ENCODE data around the gene SV2B.

The SV2B gene

DNA sequence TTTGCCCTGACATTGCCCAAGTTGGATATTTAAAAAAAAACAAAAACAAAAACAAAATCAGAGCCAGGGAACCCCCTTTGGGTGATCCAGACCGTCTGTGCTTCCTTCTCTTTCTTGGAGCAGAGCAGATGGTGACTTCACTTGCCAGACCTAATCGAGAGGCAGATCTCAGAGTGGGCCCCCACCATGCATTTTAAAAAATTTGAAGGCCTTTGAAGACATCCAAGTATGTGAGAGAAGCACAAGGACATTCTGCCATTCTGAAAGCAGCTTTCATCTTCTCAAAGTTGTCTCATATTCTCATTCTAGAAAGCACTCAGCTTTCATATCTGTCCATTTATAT lies 93.3 kb downstream of the SV2B start:
- no peak for DNase-seq (ENCODE audit: low spot score)

DNA sequence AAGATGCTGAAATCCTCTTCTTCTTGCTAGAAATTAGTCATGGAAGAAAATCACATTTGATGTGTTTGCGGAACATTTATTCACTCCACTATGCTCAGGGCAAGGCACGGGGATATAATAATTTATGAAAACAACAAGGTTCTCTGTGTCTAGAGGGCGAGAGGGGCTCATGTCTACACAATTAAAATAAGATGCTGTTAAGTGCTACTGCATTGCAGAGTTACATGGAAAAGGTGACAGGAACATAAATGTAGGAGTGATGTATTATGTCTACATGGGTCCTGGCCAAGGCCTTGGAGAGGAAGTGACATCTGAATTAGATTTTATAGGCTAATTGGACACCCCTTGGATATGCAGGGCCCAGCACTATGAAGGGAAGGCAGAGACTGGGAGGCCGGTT lies 96.1 kb downstream of the SV2B start:
- DNase-seq (ENCODE audit: low spot score), result no peak

DNA sequence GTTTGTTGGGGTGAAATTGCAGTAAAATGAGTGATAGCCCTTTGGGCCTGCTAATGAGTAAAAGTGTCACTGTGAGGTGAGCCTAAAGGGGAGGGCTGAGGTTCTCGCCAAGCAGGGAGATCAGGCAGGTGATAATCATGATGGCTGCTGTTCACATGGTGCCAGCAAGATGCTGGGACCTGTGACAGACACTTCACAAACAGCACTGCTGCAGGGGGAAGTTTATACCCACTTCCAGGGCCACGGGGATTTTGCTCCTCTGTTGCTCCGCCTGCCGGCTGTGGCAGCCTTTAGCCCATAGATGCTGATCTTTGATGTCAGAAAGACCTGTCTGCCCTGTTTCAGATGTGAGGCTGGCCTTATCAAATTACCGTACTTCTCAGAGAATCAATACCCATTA lies 96.7 kb downstream of the SV2B start:
- DNase-seq (ENCODE audit: low spot score), result no peak

DNA sequence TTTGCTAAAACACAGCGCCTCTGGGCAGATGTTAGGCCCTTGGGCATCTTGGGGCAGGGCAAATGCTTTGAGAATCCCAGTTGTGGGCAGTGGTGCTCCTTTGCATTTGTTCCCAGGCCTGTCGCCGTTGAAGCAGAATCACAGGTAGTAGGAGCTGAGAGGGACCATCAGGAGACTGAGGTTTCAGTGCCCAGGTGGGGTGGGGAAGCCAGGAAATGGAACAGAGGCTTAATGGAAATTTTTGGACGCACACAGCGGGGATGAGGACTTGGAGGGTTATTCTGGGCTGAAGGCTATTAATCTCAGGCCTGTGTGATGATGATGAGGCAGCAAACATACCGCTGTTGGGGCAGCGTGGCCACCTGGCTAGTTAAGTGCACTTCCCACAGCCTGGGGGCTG lies 99.5 kb downstream of the SV2B start:
- no peak for DNase-seq (ENCODE audit: low spot score)

DNA sequence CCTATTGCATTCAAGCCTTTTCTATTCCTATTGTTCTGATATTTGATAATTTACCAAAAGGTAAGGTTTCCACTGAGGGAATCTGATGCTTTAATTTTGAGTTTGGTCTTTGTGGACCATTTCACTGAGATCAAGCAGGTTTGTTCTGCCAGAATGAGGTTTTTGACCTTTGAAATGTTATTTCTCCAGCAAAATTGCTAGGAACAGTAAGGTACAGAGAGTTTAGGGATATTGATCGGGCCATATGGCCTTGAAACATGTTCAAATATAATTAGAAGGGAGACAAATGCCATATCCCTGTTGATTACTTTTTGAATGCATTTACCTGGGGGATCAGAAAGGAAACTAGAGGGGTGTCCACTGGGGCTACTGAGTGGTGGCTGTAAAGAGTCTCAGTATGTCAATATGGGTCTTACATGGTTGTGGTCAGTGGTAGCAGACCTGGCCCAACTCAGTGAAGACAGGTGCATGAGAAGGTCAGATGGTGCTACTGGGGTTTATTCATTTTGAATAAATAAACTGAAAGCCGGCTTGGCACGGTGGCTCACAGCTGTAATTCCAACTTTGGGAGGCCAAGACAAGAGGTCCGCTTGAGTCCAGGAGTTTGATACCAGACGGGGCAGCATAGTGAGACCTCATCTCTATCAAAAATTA lies 100.2 kb downstream of the SV2B start:
- DNase-seq (ENCODE audit: low spot score), result no peak

DNA sequence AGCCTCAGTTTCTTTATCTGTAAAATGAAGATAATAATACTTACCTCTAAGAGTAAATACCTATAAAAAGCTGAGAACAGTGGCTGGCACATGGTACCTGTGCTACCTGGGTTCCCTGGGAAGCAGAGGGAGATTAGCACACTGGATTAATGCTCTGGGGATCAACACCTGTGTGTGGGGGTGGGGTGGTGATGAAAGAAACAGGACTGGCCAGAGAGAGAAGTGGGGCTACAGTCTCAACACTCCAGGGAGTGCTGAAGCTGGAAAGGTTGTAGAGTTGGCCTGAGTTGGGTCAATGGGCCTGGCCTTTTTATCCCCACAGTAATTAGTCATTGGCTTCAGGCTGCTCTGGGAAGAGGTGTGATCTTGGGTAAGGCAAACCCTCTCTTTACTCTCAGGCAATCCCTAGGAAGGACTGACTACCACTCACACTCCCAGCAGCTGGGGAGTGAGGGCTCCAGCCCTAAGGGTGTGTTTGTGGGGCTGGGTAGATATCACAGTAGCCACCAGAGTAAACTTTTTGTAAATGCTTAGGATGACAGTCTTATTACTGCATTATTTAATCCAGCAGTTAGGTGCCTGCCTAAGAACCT lies 102.5 kb downstream of the SV2B start:
- no peak for DNase-seq (ENCODE audit: low spot score)

DNA sequence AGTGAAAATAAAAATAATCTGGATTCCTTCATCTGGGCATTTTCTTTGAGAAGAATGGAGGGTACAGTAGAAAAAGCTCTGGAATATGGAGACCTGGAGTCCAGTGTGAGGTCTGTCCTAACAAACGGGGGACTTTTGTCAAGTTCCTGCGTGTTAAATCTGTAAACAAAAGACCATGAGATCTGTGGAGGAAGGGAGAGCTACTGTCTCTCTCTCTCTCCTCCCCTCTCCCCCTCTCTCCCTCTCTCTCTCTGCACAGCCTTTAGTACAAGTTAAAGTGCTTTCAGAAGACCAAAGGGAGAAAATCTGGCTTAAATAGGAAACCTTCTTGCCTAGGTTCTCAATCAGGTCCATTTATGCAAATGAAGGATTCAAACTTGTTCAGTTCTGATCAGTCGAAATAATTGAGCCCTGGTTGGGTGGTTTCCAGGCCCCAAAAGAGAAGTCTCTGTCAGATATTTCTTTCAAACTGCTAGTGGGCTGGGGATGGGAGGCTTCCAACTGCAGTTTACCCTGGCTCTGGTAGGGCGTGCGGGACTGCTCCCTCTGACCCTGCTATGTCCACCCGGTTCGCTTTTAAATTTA lies 103.7 kb downstream of the SV2B start:
- no peak for DNase-seq (ENCODE audit: low spot score)

DNA sequence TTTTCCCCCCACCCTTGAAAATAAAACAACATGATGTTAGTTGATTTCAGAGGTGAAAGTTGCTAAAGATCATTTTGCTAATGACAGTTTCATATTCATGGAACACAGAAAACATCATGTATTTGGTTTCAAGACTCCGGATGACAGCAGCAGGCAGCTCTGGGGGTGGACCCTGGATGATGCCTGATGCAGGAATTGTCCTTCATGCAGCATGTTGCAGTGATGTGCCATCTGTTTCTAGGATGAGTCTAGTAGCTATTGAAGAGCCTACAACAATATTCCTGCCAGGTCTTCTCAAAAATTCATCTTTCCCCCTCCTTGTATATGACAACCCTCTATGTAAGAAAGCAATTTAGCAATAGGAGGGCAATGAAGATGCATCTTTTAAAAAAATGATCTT lies 108.3 kb downstream of the SV2B start:
- DNase-seq (ENCODE audit: low spot score), result no peak

DNA sequence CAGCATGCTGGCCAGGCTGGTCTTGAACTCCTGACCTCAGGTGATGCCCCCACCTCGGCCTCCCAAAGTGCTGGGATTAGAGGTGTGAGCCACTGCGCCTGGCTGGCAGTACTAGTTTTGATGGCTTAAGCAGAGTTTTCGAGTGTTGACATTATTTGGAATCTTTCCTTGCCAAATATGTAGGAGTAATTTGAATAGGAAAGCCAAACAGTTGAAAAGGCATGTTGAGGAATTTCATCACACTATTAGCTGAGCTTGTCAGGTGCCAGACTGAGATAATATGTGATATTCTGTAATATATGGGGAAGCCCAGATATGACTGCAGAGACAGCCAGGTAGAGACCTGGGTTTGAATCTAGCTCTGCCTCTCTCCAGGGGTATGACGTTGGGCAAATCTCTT lies 109.3 kb downstream of the SV2B start:
- DNase-seq (ENCODE audit: low spot score), result no peak

DNA sequence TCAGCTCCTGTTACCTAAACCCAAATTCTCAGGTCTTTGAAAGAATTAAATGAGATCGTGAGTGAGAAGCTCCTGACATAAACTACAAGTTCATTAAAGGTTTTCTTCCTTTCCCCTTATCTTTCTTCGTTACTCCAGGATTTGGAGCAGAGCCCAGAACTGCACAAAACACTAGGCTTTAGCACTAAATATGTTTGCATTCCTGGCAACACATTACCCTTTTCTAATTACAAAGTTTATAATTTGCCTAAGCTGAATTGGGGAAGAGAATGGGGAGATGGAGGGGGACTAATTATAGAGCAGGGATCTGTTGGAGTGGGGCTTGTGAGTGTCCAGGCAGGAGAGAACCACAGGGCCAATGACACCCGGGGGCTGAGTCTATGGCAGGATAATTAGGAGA lies 109.7 kb downstream of the SV2B start:
- DNase-seq (ENCODE audit: low spot score), result no peak

DNA sequence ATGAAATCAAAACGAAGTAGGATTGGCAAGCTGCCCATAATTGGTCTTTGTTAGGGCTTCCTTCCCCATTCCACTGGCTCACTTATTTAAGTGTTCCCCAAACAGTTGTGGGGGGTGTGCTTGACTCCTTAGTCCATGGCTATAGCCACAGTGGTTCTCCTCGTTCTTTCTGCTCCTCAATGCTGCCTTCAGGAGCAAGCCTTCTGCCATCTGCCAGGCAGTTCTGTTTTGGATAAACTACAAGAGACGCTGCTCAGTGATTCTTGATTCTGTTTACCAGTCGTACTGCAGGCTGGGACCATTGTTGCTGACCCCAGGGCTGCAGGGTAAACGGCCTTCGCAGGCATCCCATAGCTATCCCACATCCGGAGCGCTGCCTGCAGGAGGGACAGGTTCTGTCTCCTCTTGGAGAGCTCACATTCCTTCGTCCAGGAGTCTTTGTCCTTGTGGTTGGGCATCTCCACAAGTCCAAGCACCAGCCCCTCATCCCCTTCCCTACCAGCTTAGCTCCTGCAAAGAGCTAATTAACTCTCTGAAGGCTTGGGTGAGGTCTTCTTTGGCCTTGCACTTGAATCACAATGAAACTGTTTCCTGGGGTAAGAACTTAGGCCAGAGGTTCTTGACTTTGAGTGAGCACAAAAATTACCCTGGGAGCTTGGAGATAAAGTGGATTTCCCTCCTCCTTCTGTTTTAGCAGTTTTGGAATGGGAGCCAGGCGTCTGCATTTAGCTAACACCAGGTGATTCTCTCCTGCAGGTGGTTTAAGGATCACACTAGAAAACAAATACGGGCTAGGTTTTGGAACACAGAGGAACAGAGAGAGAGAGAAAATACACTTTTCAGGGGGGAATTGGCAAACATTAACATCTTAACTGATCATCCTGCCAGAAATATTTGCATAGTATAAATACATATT lies 114.9 kb downstream of the SV2B start:
- DNase-seq (ENCODE audit: low spot score), result no peak

DNA sequence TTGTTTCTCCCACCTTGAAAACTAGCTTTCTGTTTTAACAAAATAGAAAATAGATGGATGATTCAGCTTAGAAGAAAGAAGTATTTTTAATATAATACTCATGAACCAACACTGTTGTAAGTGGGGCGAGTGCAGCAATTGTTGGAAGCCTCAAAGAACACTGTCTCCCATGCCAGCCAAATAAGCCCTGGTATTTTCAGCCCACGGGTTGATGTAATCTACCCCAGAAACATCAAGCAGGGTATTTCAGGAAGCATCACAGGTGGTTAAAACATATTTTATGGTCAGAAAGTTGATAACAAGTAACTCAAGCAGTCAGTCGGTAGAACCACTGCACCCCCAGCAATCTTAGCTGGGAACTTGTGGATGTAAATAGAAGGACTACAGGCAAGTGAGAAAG lies 115.9 kb downstream of the SV2B start:
- no peak for DNase-seq (ENCODE audit: low spot score)

DNA sequence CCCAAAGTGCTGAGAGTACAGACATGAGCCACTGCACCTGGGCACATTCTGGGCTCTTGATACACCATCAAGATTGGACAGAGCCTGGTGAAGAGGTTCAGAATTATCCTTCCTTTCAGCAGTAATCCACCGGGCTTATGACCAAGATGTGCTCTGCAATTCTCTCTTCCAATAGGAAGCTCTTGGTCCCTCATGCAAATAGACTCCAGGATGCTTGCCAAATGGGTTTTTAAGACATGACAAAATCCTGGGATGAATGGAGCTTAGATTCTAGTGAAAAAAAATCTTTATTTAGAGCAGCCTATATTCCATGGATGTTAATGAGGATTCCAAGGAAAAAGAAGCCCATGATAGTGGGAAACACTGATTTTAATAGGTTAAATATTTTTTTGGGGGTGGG lies 119.1 kb downstream of the SV2B start:
- DNase-seq (ENCODE audit: low spot score), result no peak

DNA sequence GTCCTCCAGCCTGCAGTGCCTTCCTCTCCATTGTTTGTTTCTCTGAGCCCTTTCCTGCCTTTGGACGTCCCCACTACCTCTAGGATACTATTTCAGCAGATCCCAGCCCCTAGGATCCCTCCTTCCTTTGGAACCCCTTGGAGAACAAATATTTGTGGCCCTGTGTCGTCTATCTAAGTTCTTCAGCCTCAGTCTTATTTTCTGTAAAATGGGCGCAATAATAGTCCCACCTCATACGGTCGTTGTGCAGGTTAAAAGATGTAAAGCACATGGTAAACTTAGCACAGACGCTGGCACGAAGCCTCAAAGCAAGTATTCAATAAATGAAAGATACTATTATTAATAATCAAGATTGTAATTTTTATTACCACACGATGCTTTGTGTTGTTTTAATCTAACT lies 122.0 kb downstream of the SV2B start:
- no peak for DNase-seq (ENCODE audit: low spot score)

DNA sequence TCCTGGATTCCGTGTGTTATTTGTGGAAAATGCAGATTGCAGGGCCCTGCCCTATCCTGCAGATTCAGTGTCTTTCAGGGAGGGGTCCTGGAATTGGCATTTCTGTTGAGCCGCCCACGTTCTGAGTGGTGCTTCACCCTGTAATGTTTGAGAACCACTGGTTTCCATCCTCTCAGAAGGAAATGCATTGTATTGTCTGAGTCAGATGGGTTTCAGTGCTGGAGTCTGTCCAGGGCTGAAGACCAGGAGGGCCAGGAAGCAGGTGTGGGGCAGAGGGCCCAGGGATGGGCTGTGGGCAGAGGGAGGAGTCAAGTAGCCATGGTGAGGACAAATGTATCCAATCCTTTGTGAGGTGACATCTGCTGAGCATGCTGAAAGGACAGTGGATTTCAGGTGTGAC lies 123.8 kb downstream of the SV2B start:
- DNase-seq (ENCODE audit: low spot score), result no peak

DNA sequence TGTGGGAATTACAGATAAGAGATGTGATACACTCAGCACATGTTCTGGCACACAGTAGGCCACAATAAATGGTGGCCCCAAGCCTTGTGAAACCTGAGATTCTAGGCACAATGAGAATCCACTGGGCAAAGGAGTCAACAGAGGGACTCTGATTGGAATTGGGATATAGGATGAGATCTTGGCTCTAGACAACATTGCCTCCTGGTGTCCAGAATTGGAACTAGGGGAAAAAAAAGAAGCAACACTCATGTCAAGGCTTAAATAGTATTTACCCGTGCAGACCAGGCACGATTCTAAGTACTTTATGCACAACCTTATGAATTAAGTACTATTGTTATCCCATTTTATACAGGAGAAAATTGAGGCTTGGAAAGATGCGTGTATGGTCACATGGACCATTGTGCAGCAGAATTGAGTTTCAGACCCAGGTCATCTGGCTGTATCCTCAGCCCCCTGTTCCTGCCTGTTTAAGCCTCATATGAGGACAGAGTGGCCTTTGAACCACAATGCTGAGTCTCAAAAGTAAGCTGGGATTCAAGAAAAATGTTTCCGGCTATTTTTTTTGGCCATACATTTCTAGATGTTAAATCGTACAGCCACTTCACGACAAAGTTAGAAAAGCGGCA lies 124.8 kb downstream of the SV2B start:
- no peak for DNase-seq (ENCODE audit: low spot score)

DNA sequence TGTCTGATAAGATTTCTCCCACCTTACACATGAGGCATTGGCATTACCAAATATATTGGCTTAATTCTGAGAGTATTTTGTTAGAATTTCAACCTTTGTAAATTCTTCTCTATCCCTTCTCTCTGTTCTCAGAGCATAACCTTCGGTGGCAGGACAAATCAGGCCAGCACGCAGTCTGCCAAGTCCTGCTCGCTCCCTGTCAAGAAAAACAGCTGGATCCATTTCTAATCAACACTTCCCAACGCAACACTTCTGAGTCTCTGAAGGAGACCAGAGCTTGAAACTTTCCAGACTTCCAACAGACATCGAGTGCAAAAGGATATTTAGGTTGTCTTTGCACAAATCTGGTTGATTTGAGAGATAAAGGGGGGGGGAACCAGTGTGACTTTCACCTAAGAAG lies 125.7 kb downstream of the SV2B start:
- DNase-seq (ENCODE audit: low spot score), result no peak

DNA sequence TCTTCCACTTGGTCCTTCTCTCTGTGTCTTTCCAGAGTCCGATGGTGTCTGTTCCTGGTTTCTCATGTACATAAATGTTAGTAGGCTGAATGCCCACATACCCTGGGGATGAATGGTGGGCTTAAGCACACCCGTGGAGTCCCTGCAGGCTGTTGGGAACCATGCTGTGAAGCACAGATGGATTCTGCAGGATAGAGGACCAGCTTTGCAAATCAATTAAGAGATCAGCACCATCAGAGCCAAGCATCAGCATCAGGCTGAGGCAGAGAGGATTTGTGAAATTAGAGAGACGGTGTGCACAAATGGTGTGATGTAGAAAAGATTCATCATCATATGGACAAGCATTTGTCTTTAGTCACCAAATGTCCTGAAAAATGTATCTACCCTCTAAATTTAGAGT lies 127.1 kb downstream of the SV2B start:
- no peak for DNase-seq (ENCODE audit: low spot score)

DNA sequence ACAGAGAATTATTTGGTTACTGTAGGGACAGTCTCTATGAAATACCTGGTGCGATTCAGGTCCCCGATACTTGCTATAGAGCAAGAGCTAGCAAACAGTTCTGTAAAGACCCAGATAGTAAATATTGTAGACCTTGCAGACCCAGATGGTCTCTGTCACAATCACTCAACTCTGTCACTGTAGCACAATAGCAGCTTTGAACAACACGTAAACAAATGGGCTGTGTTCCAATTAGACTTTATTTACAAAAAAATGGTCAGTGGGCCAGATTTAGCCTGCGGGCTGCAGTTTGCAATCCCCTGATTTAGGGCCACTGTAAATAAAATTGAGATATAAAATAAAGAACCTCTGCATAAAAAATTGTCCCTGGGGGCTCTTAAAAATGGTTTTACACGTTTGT lies 127.7 kb downstream of the SV2B start:
- no peak for DNase-seq (ENCODE audit: low spot score)

DNA sequence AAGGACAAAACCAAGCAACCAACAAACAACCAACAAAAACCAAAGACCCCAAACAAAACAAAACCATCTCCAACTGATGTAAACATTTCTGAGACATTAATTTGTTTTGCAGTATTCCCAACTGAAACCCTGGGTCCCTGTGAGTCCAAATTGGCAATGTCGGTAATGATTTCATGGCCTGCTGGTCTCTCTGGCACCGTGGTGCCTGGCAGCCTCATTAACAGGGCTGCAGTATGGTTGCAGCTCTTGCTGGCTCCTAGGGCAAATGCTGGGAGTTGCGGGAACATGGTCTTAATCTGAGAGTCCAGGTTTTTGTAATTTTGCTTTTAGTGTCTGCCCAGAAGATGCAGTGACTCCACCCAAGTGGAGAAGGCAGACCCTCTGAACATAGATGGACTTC lies 128.3 kb downstream of the SV2B start:
- DNase-seq (ENCODE audit: low spot score), result no peak

DNA sequence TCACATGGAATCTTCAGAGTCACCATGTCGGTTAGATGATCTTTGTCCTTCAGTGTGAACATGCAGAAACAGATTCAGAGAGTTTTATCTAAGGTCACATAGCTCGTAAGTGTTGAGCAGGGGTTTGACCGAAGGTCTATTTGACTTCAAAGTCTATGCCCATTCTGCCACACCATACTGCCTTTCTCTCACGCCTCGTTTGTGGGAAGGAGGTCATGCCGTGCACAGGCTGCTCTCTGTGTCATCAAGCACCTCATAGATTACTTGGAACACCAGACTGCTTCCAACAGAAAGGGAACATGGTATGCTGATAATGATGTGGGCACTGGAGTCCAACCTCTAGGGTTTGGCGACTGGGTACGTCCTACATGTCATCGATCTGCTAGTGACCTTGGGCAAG lies 128.8 kb downstream of the SV2B start:
- no peak for DNase-seq (ENCODE audit: low spot score)

DNA sequence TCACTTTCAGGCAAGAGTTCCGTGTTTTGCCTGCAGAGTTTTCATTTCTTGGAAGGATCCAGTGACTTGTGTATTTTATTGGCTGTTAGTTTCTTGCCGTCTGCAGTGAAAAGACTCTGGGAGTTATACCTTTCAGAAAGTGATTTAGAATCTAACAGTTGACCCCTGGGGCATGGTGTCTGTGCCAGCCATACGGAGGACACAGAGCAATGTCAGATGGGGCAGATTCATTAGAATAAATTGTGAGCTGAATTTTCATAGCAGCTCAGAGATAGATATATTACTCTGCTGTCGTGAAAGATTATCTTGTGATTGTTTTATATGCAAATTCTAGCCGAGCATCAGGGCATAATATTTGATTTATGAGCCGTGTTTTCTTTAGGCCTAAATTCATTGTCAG lies 131.6 kb downstream of the SV2B start:
- DNase-seq (ENCODE audit: low spot score), result no peak

DNA sequence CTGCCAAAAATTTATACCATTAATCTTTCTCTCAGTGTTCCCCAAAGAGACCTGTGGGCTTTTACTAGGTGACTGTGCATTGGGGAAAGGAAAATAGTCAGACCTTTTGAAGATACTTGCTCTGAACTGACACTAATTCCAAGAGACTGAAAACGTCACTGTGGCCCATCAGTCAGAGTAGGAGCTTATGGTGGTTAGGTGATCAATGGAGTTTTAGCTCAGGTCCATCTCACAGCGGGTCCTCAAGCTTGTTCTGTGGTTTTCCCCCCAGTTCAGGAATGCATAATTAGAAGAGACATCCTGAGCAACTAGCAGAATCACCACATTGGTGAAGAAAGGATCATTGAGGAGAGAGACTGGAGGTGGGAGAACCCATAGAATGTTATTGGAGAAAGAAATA lies 134.7 kb downstream of the SV2B start:
- no peak for DNase-seq (ENCODE audit: low spot score)
